Muscle of leg (tissue), 11 donors: ENCODE measurements around the gene MORN5. TPM values are rescaled to one million over a fixed set of nuclear protein-coding genes. Genes with fewer than 3 reads are reported as not detected.

Experiments used
- DNase-seq: peaks from one replicate; pipeline ENCODE4 v3.0.0; 2013
- H3K27ac ChIP-seq: one replicate; pipeline ENCODE4 v1.5.1; 2013; ENCODE audit warnings: mild to moderate bottlenecking, low read length, control low read depth
- H3K27me3 ChIP-seq: one replicate; pipeline ENCODE4 v1.6.1; 2013; ENCODE audit warnings: low read length; ENCODE audit not compliant: control insufficient read depth, insufficient read depth
- H3K36me3 ChIP-seq: one replicate; pipeline ENCODE4 v1.6.1; 2013; ENCODE audit warnings: low read length; ENCODE audit not compliant: control insufficient read depth, insufficient read depth
- H3K4me1 ChIP-seq: one replicate; pipeline ENCODE4 v1.6.1; 2013; ENCODE audit warnings: low read length; ENCODE audit not compliant: control insufficient read depth, insufficient read depth
- H3K4me3 ChIP-seq: one replicate; pipeline ENCODE4 v1.5.1; 2013; ENCODE audit warnings: low read length, control low read depth
- H3K9me3 ChIP-seq: replicated peaks from 2 replicates; pipeline ENCODE4 v1.6.1; 2013; ENCODE audit warnings: low read depth, low read length; ENCODE audit not compliant: control insufficient read depth
- WGBS: methylation state at CpG from one replicate; pipeline ENCODE4 v1.1.5; 2013; ENCODE audit warnings: missing lambda C conversion rate; ENCODE audit not compliant: insufficient coverage; 5-methylcytosine and 5-hydroxymethylcytosine counted together
- polyA plus RNA-seq, 8 donors: library from polyadenylated mRNA; unstranded; fragments of 120-200 nt; gene quantifications; one replicate each; pipeline versions ENCODE4 v1.2.1 to v1.2.3, GENCODE V29; 2013; ENCODE audit warnings: inconsistent platforms in 1 of 8, low replicate concordance in 1 of 8; ENCODE audit not compliant: insufficient read length in 8 of 8, insufficient read depth in 1 of 8
- total RNA-seq: library from RNA; stranded (reverse); fragments of 120-200 nt; gene quantifications from one replicate; pipeline ENCODE4 v1.2.4, GENCODE V29; 2013

Gene MORN5
- total and polyA plus RNA-seq, 9 donors: 0.41 to 0.80 (median 0.54) TPM; not detected in 2

DNA sequence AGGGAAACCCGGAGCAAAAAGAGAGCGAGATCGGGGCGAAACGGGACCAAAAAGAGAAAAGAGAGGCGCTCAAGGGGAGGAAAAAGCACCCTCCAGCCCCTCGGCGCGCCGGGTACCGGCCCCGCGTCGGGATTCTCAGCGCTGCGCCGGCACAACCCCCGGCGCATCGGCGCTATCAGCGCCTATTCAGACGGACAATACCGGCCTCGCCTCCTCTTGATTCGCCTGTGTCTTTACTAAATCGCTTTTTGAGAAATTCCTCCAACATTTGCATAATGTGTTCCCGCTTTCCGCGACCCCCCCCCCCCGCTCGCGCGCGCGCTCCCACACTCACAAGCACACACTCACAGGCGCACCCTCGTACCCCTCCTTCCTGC, 68.5 kb downstream of the MORN5 start:
- Histone ChIP-seq H3K27ac (no peak overlapping the region), H3K27me3 (peaks cover 85% of the 10 kb centered on the region)

GRCh38 chr9:122228568-122229484, 69.1 kb downstream of the MORN5 start, which contains the start of gene LHX6:
LHX6 (minus strand) TSS chr9:122228957; CDS start chr9:122228740, 217 bp downstream.
- H3K36me3 ChIP-seq: no peaks in the 10 kb centered on the region
- H3K4me1 ChIP-seq: peaks cover 14% of the 10 kb centered on the region
- WGBS: 2% methylated on average over 62 of the region's 70 CpGs
- peaks cover 80% of the 10 kb centered on the region for H3K27me3 ChIP-seq
- DNase-seq: peak; percentile 44
- no peak within 1 kb of the TSS for H3K27ac ChIP-seq
- H3K9me3 ChIP-seq: no peaks in the 10 kb centered on the region
- peak within 1 kb of the TSS; percentile 35 for H3K4me3 ChIP-seq

More for the DNA sequence above, 68.5 kb downstream of the MORN5 start:
- under 1% methylated on average over 38 of the region's 38 CpGs for WGBS
- Histone ChIP-seq H3K9me3 (no peaks in the 10 kb centered on the region), H3K4me3 (peak overlapping the region; percentile 35), H3K36me3 (no peaks in the 10 kb centered on the region), H3K4me1 (peaks cover 14% of the 10 kb centered on the region)
- DNase-seq: no peak

DNA sequence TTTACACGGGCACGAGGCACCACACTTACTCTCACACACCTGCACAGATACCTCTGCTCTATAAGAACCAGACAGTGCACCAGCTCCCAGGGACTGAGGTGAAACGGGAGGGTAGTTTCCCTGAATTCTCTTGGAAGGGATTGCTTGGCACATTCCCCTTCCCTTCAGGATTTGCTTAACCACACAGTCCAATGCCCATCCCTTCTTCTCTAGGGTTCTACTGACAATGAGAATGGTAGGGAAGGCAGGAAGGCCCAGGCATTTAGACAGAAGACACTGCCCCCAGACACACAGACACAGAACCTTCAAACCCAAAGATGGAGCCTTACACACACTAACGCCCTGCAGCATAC, 69.8 kb downstream of the MORN5 start:
- H3K27me3 ChIP-seq: peaks cover 79% of the 10 kb centered on the region
- no peaks in the 10 kb centered on the region for H3K9me3 ChIP-seq
- no peak for DNase-seq
- no peak overlapping the region for H3K27ac ChIP-seq
- whole genome bisulfite sequencing: 38% methylated on average over 1 of the region's 4 CpGs
- H3K4me1 ChIP-seq: peaks cover 14% of the 10 kb centered on the region
- no peaks in the 10 kb centered on the region for H3K36me3 ChIP-seq
- H3K4me3 ChIP-seq: no peak overlapping the region

- WGBS: no CpG with 5 or more reads among the region's 6 CpGs
- Histone ChIP-seq H3K27ac (no peak overlapping the region), H3K4me3 (no peak overlapping the region), H3K27me3 (peaks cover 46% of the 10 kb centered on the region), H3K4me1 (peaks cover 6% of the 10 kb centered on the region), H3K36me3 (no peaks in the 10 kb centered on the region), H3K9me3 (no peaks in the 10 kb centered on the region)
- no peak for DNase-seq
These were observed 73.1 kb downstream of the MORN5 start for GRCh38 chr9:122232796-122233306.

DNA sequence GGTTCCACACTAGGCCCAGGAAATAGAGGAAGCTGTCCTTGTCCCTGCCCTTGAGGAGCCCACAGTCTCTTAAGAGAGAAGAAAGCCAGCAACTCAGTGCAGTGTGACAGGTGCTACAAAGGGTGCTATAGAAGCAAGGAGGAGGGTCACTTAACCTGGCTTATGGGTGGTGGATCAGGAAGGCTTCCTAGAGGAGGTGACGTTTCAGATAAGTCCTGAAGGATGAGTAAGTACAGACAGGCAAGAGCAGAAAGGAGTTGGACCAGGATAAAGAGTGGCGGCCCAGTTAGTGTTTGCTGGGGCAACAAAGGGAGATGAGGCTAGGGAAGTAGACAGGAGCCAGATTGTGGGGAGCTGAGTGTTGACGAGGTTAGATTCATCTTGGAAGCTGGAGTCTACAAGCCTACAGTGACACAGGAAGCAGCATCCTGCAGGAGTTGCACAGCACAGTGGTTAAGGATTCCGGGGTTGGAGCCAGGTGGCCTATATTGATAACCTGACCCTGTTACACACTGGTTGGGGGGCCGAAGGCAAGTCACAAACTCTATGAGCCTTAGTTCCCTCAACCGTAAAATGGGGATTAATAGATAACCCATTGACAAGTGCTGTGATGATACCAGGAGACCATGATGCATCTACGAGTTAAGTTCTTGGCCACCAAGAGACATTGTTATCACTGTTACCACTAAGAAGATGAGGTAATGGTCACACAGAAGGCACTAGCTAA, 74.5 kb downstream of the MORN5 start:
- Histone ChIP-seq H3K4me3 (no peak overlapping the region), H3K9me3 (no peaks in the 10 kb centered on the region), H3K27ac (no peak overlapping the region), H3K27me3 (peaks cover 34% of the 10 kb centered on the region), H3K36me3 (no peaks in the 10 kb centered on the region), H3K4me1 (no peaks in the 10 kb centered on the region)
- WGBS: 80% methylated on average over 6 of the region's 7 CpGs
- no peak for DNase-seq

- peaks cover 8% of the 10 kb centered on the region for H3K36me3 ChIP-seq
- no peaks in the 10 kb centered on the region for H3K4me1 ChIP-seq
- DNase-seq: no peak
- H3K27me3 ChIP-seq: peaks cover 17% of the 10 kb centered on the region
- 80% methylated on average over 7 of the region's 10 CpGs for WGBS
- H3K9me3 ChIP-seq: no peaks in the 10 kb centered on the region
- H3K4me3 ChIP-seq: no peak overlapping the region
- no peak overlapping the region for H3K27ac ChIP-seq
These were observed 77.0 kb downstream of the MORN5 start for GRCh38 chr9:122236681-122237080.

- no peak for DNase-seq
These were observed 80.0 kb downstream of the MORN5 start for GRCh38 chr9:122239722-122240121.

GRCh38 chr9:122244349-122244748, 84.6 kb downstream of the MORN5 start:
- Histone ChIP-seq H3K4me1 (no peaks in the 10 kb centered on the region), H3K4me3 (no peak overlapping the region), H3K9me3 (no peaks in the 10 kb centered on the region), H3K27me3 (no peaks in the 10 kb centered on the region), H3K36me3 (peaks cover 54% of the 10 kb centered on the region), H3K27ac (no peak overlapping the region)
- DNase-seq: no peak
- WGBS: 70% methylated on average over 3 of the region's 3 CpGs

More at GRCh38 chr9:122239722-122240121, 80.0 kb downstream of the MORN5 start:
- Histone ChIP-seq H3K36me3 (peaks cover 22% of the 10 kb centered on the region), H3K4me3 (no peak overlapping the region), H3K27me3 (no peaks in the 10 kb centered on the region), H3K27ac (no peak overlapping the region), H3K9me3 (no peaks in the 10 kb centered on the region), H3K4me1 (no peaks in the 10 kb centered on the region)
- WGBS: 40% methylated on average over 1 of the region's 5 CpGs

- H3K27ac ChIP-seq: no peak overlapping the region
- DNase-seq: no peak
- peaks cover 58% of the 10 kb centered on the region for H3K36me3 ChIP-seq
- H3K9me3 ChIP-seq: no peaks in the 10 kb centered on the region
- no peaks in the 10 kb centered on the region for H3K4me1 ChIP-seq
- H3K27me3 ChIP-seq: no peaks in the 10 kb centered on the region
- WGBS: no CpG with 5 or more reads among the region's 3 CpGs
- H3K4me3 ChIP-seq: no peak overlapping the region
These were observed 87.0 kb downstream of the MORN5 start for GRCh38 chr9:122246666-122247065.

DNA sequence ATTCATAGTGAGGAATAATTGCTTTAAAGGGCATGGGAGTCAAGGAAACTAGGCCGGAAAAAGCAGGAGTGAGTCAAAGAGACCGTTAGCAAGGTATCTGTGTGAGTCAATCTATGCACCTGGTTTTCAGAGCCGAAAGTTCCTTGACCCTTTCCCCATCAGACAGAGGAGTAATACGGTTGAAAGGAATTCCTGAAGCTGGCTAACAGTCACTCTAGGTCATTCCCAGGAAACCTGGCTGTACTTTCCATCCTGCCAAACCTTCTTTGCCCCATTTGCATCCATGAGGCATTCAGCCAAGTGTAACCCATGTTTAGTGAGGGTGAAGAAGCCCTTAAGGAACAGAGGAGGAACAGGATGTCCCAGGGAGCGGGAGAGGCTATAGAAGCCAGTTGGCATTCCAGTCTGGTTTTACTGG, 88.7 kb downstream of the MORN5 start:
- H3K9me3 ChIP-seq: no peaks in the 10 kb centered on the region
- 100% methylated on average over 1 of the region's 5 CpGs for WGBS
- no peaks in the 10 kb centered on the region for H3K27me3 ChIP-seq
- peaks cover 57% of the 10 kb centered on the region for H3K36me3 ChIP-seq
- H3K27ac ChIP-seq: no peak overlapping the region
- H3K4me1 ChIP-seq: no peaks in the 10 kb centered on the region
- no peak for DNase-seq
- no peak overlapping the region for H3K4me3 ChIP-seq
